ENCODE data around the gene BABAM2. TPM values are rescaled to one million over a fixed set of nuclear protein-coding genes. Genes with fewer than 3 reads are reported as not detected.

BABAM2 gene
- total RNA-seq, 1 donor from 2014 or later, result 37.1 TPM

GRCh38 chr2:28282248-28282647, 391.7 kb downstream of the BABAM2 start:
- Mint-ChIP-seq H3K27me3 (no peaks in the 10 kb centered on the region), H3K4me1 (ENCODE audit: low read depth) (peaks cover 17% of the 10 kb centered on the region), H3K4me3 (ENCODE audit: low read depth) (no peak overlapping the region), H3K27ac (no peak overlapping the region), H3K36me3 (ENCODE audit: insufficient read depth) (peaks cover 3% of the 10 kb centered on the region), H3K9me3 (ENCODE audit: low read depth) (no peaks in the 10 kb centered on the region)
- no peak for DNase-seq (ENCODE audit: low spot score, unreplicated experiment)
- TF ChIP-seq CTCF (IDR thresholded peaks at IDR 0.05; ENCODE audit: unreplicated experiment), result no peak

- H3K4me3 Mint-ChIP-seq (ENCODE audit: low read depth), result no peak overlapping the region
- peaks cover 3% of the 10 kb centered on the region for H3K36me3 Mint-ChIP-seq (ENCODE audit: insufficient read depth)
- DNase-seq (ENCODE audit: low spot score, unreplicated experiment), result no peak
- H3K4me1 Mint-ChIP-seq (ENCODE audit: low read depth), result peaks cover 11% of the 10 kb centered on the region
- peak overlapping the region; percentile 32 for H3K27ac Mint-ChIP-seq
- TF ChIP-seq CTCF (IDR thresholded peaks at IDR 0.05; ENCODE audit: unreplicated experiment), result no peak
- no peaks in the 10 kb centered on the region for H3K9me3 Mint-ChIP-seq (ENCODE audit: low read depth)
- no peaks in the 10 kb centered on the region for H3K27me3 Mint-ChIP-seq
Observed at GRCh38 chr2:28282861-28283646, 392.5 kb downstream of the BABAM2 start.

GRCh38 chr2:28283861-28284260, 393.3 kb downstream of the BABAM2 start:
- no peak overlapping the region for H3K4me3 Mint-ChIP-seq (ENCODE audit: low read depth)
- no peak for TF ChIP-seq CTCF (IDR thresholded peaks at IDR 0.05; ENCODE audit: unreplicated experiment)
- peaks cover 3% of the 10 kb centered on the region for H3K36me3 Mint-ChIP-seq (ENCODE audit: insufficient read depth)
- no peaks in the 10 kb centered on the region for H3K9me3 Mint-ChIP-seq (ENCODE audit: low read depth)
- H3K4me1 Mint-ChIP-seq (ENCODE audit: low read depth), result peaks cover 8% of the 10 kb centered on the region
- H3K27me3 Mint-ChIP-seq, result no peaks in the 10 kb centered on the region
- DNase-seq (ENCODE audit: low spot score, unreplicated experiment), result no peak
- H3K27ac Mint-ChIP-seq, result no peak overlapping the region

- Mint-ChIP-seq H3K27ac (no peak overlapping the region), H3K9me3 (ENCODE audit: low read depth) (no peaks in the 10 kb centered on the region), H3K36me3 (ENCODE audit: insufficient read depth) (no peaks in the 10 kb centered on the region), H3K4me3 (ENCODE audit: low read depth) (no peak overlapping the region), H3K27me3 (no peaks in the 10 kb centered on the region), H3K4me1 (ENCODE audit: low read depth) (no peaks in the 10 kb centered on the region)
- TF ChIP-seq CTCF (IDR thresholded peaks at IDR 0.05; ENCODE audit: unreplicated experiment), result no peak
- DNase-seq (ENCODE audit: low spot score, unreplicated experiment), result no peak
Observed at GRCh38 chr2:28286678-28287077, 396.1 kb downstream of the BABAM2 start.

- TF ChIP-seq CTCF (IDR thresholded peaks at IDR 0.05; ENCODE audit: unreplicated experiment), result no peak
- H3K27me3 Mint-ChIP-seq, result no peaks in the 10 kb centered on the region
- no peak overlapping the region for H3K27ac Mint-ChIP-seq
- no peaks in the 10 kb centered on the region for H3K9me3 Mint-ChIP-seq (ENCODE audit: low read depth)
- H3K4me1 Mint-ChIP-seq (ENCODE audit: low read depth), result no peaks in the 10 kb centered on the region
- no peak for DNase-seq (ENCODE audit: low spot score, unreplicated experiment)
- H3K36me3 Mint-ChIP-seq (ENCODE audit: insufficient read depth), result no peaks in the 10 kb centered on the region
- no peak overlapping the region for H3K4me3 Mint-ChIP-seq (ENCODE audit: low read depth)
Observed at GRCh38 chr2:28287256-28287915, 396.9 kb downstream of the BABAM2 start.

Data from progenitor cell of endocrine pancreas (in vitro differentiated cells).